CD4-positive, alpha-beta T cell treated with Interferon alpha-2 for 1 hour (primary cell): Measurements from ENCODE around the gene RALGPS2.
"Not testable (repeated sequence)": the region's sequence is repeated elsewhere in the genome, so short reads cannot be mapped to it uniquely, and the experiment has no call there.

Experiments
- DNase-seq, 2 donors: peaks; one replicate each; pipeline ENCODE4 v3.0.0-alpha.2; 2020 to 2022

Gene RALGPS2

DNA sequence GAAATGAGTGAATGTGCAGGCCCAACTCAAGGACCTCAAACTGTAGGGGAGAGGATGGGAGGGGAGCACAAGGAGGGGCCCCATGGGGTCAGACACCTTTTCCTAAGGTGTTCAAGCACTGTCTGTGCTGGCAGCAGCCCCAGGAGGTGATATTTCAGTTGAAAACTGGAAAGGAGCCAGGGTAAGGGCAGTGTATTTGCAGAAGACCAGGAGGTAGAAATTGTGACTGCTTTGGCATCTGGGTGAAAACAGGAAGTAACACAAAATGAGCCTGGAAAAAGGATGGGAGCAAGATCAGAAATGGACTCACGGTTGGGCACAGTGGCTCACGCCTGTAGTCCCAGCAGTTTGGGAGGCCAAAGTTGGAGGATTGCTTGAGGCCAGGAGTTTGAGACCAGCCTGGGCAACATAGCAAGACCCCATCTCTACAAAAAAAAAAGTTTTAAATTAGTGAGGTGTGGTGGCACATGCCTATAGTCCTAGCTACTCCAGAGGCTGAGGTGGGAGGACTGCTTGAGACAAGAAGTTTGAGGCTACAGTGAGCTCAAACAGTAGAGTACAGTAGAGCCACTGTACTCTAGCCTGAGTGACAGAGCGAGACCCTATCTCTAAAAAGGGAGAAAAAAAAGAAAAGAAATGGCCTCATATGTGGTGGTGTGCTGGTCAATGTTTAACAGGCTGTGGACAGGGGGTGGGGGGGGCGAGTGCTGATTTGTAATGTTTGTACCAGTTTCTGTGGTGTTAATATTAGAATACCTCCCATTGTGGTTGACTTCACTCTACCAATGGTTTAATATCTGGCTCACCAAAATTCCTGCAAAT lies 222.0 kb downstream of the RALGPS2 start:
- no peak for DNase-seq

DNA sequence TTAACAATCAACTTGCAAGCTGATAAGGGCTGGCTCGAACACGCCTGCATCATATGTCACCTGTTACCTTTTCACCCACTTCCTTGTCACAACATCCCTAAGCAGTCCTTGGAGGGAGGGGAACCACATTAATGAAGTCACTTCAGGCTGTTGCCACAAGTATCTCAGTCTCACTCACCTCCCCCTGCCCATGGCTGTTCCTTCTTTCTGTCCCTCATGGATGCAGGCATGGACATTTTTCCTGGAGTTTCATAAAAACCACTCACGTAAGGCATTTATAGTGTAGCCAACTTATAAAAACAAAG lies 222.6 kb downstream of the RALGPS2 start:
- no peak for DNase-seq

DNA sequence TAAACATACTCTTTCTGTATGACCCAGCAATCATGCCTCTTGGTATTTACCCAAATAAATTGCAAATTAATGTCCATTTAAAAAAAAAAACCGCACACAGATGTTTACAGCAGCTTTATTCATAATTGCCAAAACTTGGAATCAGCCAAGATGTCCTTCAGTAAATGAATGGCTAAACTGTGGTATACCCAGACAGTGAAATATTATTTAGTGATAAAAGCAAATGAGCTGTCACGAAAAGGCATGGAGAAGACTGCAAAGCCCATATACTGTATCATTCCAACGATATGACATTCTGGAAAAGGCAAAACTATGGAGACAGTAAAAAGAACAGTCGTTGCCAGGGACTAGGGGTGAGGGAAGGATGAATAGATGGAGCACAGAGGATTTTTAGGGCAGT lies 223.6 kb downstream of the RALGPS2 start:
- no peak for DNase-seq

DNA sequence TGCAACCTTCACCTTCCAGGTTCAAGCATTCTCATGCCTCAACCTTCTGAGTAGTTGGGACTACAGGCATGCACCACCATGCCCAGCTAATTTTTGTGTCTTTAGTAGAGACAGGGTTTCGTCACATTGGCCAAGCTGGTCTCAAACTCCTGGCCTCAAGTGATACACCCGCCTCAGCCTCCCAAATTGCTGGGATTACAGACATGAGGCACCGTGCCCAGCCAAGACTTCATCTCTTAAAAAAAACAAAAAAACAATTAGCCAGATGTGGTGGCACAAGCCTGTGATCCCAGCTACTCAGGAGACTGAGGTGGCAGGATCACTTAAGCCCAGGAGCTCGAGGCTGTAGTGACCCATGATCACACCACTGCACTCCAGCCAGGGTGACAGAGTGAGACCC lies 224.8 kb downstream of the RALGPS2 start:
- DNase-seq: not testable (repeated sequence)

DNA sequence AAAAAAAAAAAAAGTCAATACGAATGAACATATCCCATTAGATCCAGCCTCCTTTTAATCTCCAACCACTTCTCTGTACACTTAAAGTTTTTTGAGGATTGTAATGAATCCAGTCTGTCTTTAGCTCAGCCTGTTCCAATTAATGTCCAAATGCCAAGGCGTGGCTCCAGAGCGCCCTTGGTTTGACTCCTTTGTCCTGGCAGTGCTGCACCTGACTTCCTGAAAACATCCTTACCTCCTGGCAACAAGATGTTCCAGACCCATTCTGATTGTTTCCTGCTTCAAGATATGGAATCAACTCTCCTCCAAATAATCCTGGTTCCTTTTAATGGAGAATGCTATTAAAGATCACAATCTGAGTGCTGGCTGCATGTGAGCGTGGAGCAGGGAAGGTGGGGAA lies 226.6 kb downstream of the RALGPS2 start:
- DNase-seq: no peak

DNA sequence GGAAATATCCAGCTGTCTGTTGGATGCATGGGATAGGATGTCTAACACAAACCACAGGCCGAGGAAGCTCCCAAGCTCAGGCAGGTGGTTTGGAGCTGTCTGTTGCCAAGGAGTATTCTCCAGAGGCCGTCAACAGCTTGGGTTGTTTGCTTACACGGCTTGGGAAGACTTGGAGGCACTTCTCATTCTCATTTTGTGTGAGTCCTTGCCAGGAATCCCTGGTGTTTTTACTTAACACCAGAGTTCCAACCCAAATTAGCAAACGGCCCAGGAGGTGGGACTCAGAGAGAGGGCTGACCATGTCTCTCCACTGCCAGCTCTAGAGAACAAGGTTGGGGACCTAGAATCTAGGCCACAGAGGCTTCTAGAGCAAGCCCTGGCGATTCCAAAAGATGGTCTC lies 228.0 kb downstream of the RALGPS2 start:
- no peak for DNase-seq

DNA sequence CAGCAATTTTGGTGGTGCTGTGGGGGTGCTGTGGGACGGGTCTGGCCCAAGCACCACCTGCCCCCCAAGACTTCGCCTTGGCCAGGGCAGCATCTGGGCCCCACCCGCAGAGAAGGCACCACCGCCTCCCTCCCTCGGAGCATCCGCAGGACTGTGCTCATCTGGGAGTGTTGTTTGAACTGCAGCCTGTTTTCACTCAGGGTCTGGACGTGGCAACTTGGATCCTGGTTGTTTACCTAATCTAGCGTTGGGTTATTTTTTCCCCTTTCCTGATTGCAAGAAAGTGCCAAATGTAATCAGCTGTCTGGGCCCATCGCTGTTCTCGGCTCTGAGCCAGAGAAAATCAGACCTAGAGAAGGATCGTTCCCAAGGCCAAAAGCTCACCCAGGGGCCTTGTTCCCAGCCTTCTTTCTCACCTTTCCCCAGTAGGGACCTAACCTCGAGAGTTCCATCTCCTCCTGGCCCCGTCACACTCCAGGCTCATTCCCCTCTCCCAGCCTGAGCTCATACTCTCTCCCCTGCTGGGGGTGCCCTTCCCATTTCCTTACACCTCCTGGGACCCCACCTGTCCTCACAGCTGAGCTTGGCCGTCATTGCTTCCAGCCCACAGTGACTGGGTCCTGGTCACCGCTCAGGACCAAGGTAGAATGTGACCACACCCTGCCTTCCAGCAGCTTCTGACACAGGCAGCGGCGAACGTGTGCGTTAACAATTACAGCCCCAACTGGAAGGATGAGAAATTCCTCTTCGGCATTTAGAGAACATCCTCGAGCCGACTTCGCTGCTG lies 228.7 kb downstream of the RALGPS2 start:
- no peak for DNase-seq

DNA sequence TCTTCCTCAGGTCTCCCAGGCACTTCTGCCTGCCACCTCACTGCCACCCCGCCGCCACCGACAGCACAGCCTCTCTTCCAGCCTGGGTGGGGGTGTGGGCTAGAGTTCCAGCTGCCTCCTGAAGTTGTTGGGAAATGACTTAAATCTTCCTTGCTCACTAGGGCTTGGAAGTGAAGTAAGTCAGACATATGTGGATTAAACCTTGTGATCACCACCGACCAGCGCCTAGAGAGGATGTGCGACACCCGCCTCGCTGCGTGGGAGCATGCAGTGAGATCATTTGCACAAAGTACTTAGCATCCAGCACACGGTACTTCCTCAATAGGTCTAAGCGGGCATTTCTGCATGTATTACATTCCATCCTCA lies 229.3 kb downstream of the RALGPS2 start:
- DNase-seq: no peak

DNA sequence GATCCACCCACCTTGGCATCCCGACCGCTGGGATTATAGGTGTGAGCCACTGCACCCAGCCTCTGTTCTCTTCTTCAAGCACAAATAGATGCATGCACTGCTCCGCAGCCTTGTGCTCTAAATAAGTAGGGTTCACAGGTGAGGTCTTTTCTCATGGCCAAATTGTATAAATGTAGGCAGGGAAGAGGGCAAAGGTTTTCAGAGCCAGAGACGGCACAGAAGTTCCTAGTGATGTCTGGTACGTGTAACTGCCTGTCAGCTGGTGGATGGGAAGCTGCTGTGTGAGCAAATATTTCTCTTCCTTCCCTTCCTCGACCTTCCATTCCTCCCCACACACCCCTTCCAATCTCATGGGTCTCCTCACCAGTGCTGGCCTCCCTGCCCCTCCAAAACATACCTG lies 229.9 kb downstream of the RALGPS2 start:
- no peak for DNase-seq

DNA sequence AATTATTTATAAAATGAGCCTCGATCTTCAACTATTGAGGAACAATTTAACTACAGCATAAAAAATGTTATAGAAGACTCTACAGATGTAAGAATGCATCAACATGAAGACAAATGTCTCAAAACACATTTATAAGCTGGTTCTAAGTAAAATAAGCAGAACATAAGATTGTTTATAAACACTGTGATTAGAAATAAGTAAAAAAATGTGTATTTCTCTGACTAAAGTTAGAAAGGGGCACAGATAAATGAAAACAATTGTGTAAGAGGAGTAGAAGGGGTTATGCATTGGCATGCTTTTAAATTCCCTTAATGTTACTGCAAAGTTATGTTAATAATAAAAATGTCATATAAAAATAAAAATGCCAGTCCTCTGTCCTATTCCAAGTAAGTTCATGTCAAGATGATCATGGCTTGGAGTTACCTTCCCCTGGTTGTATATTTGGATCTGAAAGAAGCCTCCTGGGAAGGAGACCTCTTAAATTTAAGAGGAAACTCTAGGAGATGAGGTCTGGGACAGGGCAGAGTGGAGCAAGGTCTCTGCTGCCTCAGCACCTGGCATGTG lies 230.4 kb downstream of the RALGPS2 start:
- DNase-seq: no peak

DNA sequence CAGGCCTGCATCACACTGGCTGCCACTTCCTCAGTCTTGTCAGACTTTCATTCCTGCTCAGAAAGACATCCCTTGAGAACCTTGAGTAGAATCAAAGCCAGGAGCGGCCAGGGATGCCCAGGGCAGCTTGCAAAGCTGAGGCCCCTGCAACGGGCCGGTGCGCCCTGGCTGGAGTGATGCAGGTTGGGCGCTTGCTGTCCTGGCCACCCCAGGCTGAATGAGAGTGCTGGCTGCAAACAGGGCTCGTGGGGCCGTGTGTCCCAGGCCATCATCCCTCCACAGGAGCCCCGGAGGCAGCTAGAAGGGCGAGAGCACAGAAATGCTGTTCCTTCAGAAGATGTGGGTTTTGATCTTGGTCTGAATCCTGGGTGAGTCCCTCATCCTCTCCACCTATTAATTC lies 233.4 kb downstream of the RALGPS2 start:
- no peak for DNase-seq

DNA sequence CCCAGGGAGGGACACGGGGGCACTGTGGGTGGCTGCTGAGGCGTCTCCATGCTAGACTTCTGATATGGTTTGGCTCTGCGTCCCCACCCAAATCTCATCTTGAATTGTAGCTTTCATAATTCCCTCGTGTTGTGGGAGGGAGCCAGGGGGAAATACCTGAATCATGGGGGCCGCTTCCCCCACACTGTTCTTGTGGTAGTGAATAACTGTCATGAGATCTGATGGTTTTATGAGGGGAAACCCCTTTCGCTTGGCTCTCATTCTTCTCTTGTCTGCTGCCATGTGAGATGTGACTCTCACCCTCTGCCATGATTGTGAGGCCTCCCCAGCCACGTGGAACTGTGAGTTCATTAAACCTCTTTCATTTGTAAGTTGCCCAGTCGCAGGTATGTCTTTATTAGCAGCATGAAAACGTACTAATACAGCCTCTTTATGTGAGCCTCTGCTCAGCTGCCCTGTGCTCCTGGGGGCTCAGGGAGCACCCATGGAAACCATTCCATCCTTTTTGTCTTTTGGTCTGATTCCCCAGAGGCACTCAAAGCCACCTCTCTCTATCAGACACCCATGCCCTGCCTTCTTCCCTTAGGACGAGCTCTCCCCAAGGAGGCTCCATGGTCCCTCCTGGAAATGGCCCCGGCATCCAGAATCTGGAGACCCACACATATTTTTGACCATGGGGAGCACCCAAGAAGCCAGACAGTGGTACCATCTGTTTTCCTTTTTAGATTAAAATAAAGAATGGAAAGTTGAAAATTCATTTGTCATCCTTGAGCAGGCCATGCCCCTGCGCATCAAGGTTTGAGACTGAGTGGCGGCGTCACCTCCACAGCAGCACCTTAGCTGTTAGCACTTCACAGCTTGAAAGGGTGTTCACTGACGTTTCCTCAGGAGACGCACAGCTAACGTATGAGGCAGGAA lies 234.8 kb downstream of the RALGPS2 start:
- no peak for DNase-seq

DNA sequence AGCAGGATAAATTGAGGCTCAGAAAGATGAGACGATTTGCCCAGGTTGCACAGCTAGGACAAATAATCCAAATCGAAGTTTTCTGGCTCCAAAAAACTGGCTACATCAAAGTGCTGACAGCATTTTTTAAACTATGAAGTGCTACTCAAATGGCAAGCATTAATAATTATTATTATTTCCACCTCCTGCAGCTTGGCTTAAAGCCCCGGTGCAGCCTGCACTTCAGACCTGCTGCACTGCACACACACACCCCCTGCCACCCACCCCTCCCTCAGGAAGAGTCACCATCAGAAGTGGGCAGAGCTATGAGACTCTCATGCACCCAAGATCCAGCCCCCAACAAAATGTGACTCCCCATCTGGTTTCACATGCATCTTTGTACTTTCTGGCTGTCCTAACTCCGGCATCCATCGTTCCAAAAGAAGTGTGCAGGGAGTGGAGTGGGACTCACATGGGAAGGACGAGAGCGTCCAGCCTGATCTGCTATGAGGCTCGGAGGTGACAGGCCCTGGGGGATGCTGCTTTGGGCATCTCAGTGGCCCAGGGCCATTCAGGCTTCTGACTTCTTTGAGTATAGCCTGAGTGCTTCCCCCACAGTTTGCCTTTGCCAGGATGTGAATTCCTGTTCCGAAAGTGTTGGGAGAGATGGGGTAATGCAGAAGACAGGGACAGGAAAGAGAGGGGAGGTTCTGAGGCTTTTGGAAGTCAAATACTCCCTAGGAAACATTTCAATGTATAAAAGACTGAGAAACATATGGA lies 235.6 kb downstream of the RALGPS2 start:
- DNase-seq: no peak

DNA sequence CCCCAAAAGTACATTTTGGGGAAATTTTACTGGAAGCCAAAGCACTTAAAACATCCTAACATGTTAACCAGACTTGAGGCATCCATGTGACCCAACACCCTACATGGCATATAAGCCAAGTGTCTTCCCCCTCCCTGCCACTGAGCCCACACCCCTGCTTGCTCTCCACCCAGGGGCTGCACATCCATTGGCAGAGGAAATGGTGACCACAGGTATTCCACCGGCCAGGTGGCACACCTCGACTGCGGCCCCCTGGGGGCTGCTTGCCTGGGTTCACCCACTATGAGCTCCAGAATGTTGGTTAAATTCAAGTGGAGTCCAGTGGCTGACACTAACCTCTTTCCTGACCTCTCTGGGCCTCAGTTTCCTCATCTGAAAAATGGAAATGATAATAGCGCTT lies 236.3 kb downstream of the RALGPS2 start:
- DNase-seq: no peak

DNA sequence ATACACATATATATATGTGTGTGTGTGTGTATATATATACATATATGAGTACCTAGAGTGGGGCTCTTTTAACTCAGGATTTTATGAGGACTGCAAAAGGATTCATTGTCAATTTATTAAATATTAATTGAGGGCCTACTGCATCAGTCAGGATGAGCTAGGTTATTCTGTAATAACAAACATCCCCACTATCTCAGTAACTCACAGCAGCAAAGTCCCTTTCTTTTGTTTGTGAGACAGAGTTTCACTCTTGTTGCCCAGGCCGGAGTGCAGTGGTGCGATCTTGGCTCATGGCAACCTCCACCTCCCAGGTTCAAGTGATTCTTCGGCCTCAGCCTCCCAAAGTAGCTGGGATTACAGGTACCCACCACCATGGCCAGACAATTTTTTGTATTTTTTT lies 236.8 kb downstream of the RALGPS2 start:
- no peak for DNase-seq

DNA sequence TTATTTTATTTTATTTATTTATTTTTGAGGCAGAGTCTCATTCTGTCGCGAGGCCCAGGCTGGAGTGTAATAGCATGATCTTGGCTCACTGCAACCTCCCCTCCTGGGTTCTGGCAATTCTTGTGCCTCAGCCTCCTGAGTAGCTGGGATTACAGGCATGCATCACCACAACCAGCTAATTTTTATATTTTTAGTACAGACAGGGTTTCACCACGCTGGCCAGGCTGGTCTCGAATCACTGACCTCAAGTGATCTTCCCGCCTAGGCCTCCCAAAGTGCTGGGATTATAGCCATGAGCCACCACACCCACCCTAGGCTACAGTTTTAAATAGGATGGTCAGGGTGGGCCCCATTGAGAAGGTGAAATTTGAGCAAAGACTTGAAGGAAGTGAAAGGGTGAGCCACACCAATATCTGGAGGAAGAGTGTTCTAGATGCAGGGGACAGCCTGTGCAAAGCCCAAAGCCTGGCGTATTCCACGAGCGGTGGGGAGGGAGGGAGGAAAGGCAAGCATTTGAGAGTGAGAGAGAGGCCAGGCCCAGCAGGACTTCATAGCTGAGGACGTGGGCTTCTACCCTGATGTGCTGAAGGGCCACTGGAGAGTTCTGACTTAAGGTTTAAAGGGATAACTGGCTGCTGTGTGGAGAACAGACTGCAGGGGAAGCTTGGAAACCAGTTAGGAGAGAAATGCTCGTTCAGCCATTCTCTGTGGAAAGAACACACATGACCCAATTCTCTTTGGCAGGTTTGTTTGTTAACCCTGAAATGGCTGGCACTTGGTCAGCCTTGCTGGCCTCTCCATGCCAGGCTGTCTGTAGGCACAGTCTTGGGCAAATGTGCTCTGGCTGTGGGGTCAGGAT lies 238.0 kb downstream of the RALGPS2 start:
- DNase-seq: no peak

DNA sequence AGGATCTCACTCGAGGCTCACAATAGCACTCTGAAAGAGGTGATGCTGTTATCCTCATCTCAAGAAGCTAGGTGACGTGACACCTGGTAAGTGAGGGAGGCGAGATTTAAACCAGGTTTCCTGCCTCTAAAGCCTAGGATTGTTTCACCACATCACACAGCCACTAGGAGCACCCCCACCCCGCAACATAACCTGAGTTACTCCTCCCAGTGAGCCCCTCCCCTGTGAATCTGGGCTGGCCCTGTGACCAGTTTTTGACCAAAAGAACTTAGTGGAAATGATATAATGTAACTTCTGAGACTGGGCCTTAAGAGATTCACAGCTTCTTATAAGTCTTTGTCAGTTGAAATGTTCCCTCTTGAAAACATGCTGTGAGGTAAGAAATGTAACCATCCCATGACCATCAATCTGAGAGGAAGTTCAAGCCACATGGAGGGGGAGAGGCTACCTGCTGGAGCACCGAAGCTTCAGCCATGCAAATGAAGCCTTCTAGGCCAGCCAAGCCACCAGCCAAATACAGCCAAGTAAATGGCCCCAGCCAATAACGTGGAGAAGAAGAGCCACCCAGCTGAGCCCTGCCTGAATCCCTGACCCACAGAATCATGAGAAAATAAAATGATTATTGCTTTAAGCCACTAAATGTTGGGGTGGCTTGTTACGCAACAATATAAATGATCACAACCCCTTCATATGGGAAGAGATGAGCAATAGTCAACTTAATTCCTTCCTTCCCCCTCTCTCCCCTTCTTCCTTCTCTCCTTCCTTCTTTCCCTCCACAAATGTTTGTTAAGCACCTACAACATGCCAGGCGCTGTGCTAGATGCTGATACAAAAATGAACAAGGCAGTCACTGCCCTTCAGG lies 239.7 kb downstream of the RALGPS2 start:
- no peak for DNase-seq

DNA sequence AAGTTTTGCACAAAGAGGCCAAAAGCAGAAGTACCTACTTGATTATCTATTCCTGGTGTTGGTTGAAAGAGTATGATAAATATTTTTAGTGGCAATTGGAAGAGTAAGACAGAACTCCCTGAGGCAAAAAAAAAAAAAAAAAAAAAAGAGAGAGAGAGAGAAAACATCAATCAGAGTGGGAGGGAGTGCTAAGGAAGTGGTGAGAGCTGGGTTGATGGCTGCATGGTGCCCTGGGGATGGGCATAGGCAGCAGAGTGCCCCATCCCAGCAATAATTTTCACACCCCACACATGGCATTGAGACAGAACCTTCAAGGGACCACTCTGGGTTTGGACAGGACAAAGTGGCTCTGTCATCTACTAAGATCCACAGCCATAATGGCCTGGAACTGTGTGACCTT lies 241.3 kb downstream of the RALGPS2 start:
- no peak for DNase-seq

DNA sequence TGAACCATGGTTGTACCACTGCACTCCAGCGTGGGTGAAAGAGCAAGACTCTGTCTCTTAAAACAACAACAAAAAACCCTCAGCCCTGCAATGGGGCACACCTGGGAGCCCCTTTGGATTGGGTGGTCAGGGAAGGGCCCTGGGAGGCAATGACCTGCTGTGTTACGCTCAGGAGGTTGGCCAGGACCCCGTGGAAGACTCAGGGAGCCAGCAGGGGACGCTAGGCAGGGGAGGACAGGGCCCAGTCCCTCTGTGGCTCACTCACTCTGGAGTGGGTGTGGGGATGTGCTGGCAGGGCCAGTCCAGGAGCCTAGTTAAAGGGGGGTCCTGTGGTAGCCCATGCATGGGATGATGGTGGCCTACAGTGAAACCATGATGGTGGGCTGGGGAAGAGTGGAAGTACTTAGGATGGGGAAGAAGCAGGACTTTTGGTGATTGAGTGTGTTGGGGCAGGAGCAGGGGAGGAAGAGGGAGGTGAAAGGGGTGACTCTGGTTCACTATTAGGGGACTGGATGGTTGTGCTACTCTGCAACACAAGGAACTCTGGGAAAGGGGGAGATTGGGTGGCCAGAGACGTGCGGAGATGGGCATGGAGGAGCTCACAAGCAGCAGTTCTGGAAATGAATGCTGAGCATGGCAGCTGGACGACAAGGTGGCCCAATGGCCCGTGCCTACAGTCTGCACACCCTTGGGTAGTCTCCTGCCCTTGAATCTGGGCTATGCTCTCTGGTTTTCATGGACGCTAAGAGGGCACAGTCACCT lies 244.4 kb downstream of the RALGPS2 start:
- no peak for DNase-seq

DNA sequence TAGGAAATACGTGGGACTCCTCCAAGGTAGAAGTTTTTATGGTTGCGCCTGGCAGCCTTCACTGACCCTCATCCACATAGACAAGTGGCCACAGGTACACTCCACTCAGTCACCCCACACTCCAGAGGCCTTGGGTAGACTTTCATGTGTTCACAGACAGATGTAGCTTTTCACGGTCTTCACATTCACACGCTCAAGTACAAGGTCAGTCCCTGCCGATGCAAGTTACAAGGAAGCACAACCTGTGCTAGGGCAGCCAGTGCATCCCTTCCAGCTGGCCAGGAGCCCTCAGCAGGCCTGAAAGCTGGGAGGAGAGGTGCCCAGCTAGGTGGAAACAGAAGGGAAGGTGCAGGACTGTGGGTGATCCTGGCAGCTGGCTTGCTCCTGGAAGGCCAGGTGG lies 245.1 kb downstream of the RALGPS2 start:
- DNase-seq: no peak
